ENCODE measurements around the gene KIAA1549. TPM values are rescaled to one million over a fixed set of nuclear protein-coding genes. Genes with fewer than 3 reads are reported as not detected.

Gene KIAA1549
- total and polyA plus RNA-seq, 2 of the 8 experiments (the other 6 are each of a cell fraction or from before 2014, with no cell fraction given), result 6.5 to 17.3 TPM

GRCh38 chr7:138934861-138935260, 46.3 kb downstream of the KIAA1549 start:
- CTCF ChIA-PET (ENCODE audit: partially characterized antibody), result interaction anchor here (0.7 to 2.5 kb wide), 4 partner anchors 45 to 205 kb away, joined by 3 to 6 read pairs (median 4); no protein-coding TSS in a partner anchor
- Histone ChIP-seq H3K4me1 (replicated peaks in 1 of 4; ENCODE audit: control insufficient read depth in 3 of 4, insufficient read depth in 4 of 4, low read length in 3 of 4) (peaks cover 0 to 3% (median 0%) of the 10 kb centered on the region in 4 experiments; a peak in 2 of 7 replicates), H3K9me3 (ENCODE audit: insufficient read depth in 2 of 2, low read depth in 1 of 2, low read length in 1 of 2) (no peaks in the 10 kb centered on the region), H3K4me2 (ENCODE audit: insufficient read depth in 1 of 2, low read depth in 2 of 2, low read length in 2 of 2) (no peak overlapping the region), H3K79me2 (ENCODE audit: control insufficient read depth in 1 of 2, insufficient read depth in 2 of 2, low read length in 2 of 2) (peaks cover 0 to 19% of the 10 kb centered on the region in 2 experiments; a peak in 1 of 4 replicates), H2AK5ac (ENCODE audit: low read depth, low read length) (no peak overlapping the region), H3K14ac (ENCODE audit: insufficient read length) (no peak overlapping the region), H3K27me3 (replicated peaks in 1 of 4; ENCODE audit: control insufficient read depth in 3 of 4, extremely low read depth in 1 of 4, insufficient read depth in 3 of 4, low read length in 3 of 4) (no peaks in the 10 kb centered on the region), H2BK5ac (ENCODE audit: low read depth, low read length) (no peak overlapping the region), H3K27ac (ENCODE audit: low read depth, low read length) (no peak overlapping the region), H3K23ac (ENCODE audit: insufficient read length) (no peak overlapping the region), H2BK120ac (replicated peaks; ENCODE audit: low read depth, low read length) (no peak overlapping the region), H4K8ac (ENCODE audit: extremely low read depth, insufficient read depth, low read length) (no peak overlapping the region), H3K36me3 (ENCODE audit: control insufficient read depth in 2 of 4, insufficient read depth in 4 of 4, low read length in 3 of 4) (no peaks in the 10 kb centered on the region), H3K18ac (ENCODE audit: extremely low read depth, low read length) (no peak overlapping the region), H4K91ac (replicated peaks; ENCODE audit: insufficient read length, low read length) (no peak overlapping the region), H2AFZ (ENCODE audit: low read length) (no peak overlapping the region), H3K23me2 (ENCODE audit: low read depth, low read length) (no peaks in the 10 kb centered on the region), H2BK15ac (ENCODE audit: low read length) (no peak overlapping the region), H3K9ac (replicated peaks in 1 of 4; ENCODE audit: extremely low read depth in 1 of 4, low read depth in 3 of 4, low read length in 3 of 4) (no peak overlapping the region), H4K20me1 (replicated peaks in 1 of 2; ENCODE audit: control insufficient read depth in 1 of 2, insufficient read depth in 2 of 2, low read length in 2 of 2) (no peaks in the 10 kb centered on the region), H4K5ac (ENCODE audit: insufficient read length, low read depth, low read length) (no peak overlapping the region), H3K56ac (replicated peaks; ENCODE audit: insufficient read length, low read depth, low read length) (no peak overlapping the region), H3K4ac (replicated peaks; ENCODE audit: insufficient read length, low read depth, low read length) (no peak overlapping the region), H3K79me1 (ENCODE audit: low read depth, low read length) (peaks cover 6% of the 10 kb centered on the region; the same call in 1 of the 2 replicates), H2BK20ac (ENCODE audit: low read length) (no peak overlapping the region), H2BK12ac (ENCODE audit: low read depth, low read length) (no peak overlapping the region), H3K4me3 (ENCODE audit: extremely low read depth in 1 of 4, insufficient read depth in 2 of 4, low read depth in 3 of 4, low read length in 4 of 4) (no peak overlapping the region)
- DNase-seq (ENCODE audit: low read depth in 1 of 2, low spot score in 2 of 2) (no peak), FAIRE-seq (no peak)
- 98% methylated on average over 3 of the region's 3 CpGs; no CpG with 5 or more reads in 1 of the 2 experiments for WGBS, 2 experiments (ENCODE audit: extremely low coverage in 1 of 2, insufficient coverage in 1 of 2, insufficient read length in 1 of 2, insufficient replicate concordance in 2 of 2, low coverage in 1 of 2, low lambda C conversion rate in 2 of 2, missing lambda C conversion rate in 1 of 2)
- POLR2A ChIA-PET (ENCODE audit: partially characterized antibody), result interaction anchor here (0.7 to 1.2 kb wide), 2 partner anchors 12 to 15 kb away, joined by 3 read pairs; no protein-coding TSS in a partner anchor
- no peak for TF ChIP-seq KDM1A (IDR thresholded peaks at IDR 0.05; ENCODE audit: borderline replicate concordance, low read length)
- no peak for TF ChIP-seq SIRT6 (IDR thresholded peaks at IDR 0.05; ENCODE audit: low read length)
- no peak for TF ChIP-seq POLR2A (IDR thresholded peaks at IDR 0.05; ENCODE audit: control extremely low read depth in 1 of 2, low read depth in 2 of 2, low read length in 2 of 2)
- no peak for TF ChIP-seq SUZ12 (IDR thresholded peaks at IDR 0.05; ENCODE audit: low read length)
- TF ChIP-seq HDAC2 (IDR thresholded peaks at IDR 0.05; ENCODE audit: borderline replicate concordance in 1 of 2, low read depth in 2 of 2, low read length in 2 of 2), result no peak
- no peak for TF ChIP-seq SRF (IDR thresholded peaks at IDR 0.05; ENCODE audit: low read depth, low read length)
- no peak for TF ChIP-seq ASH2L (IDR thresholded peaks at IDR 0.05; ENCODE audit: low read length)
- no peak for TF ChIP-seq SIX5 (IDR thresholded peaks at IDR 0.05; ENCODE audit: low read depth, low read length)
- TF ChIP-seq MAX (IDR thresholded peaks at IDR 0.05), result no peak
- TF ChIP-seq CBX5 (IDR thresholded peaks at IDR 0.05; ENCODE audit: low read depth, low read length), result no peak
- TF ChIP-seq BACH1 (IDR thresholded peaks at IDR 0.05; ENCODE audit: low read length), result no peak
- no peak for TF ChIP-seq E2F6 (IDR thresholded peaks at IDR 0.05)

Data from H1 (cell line).